ENCODE data around the gene SFTA2. TPM values are rescaled to one million over a fixed set of nuclear protein-coding genes. Genes with fewer than 3 reads are reported as not detected.

The SFTA2 gene
- total and polyA plus RNA-seq, 12 donors: not detected

GRCh38 chr6:30901436-30901835 lies 30.5 kb downstream of the SFTA2 start:
- no peak overlapping the region for H3K4me3 ChIP-seq
- no peaks in the 10 kb centered on the region for H3K27me3 ChIP-seq
- intact Hi-C loops (cut with DNase I): no loop called here
- H3K36me3 ChIP-seq: peaks cover 0 to 39% (median 12%) of the 10 kb centered on the region in 9 donors
- no peaks in the 10 kb centered on the region for H3K9me3 ChIP-seq
- ATAC-seq (no peak), DNase-seq (no peak)
- H3K4me1 ChIP-seq: no peaks in the 10 kb centered on the region
- no peak overlapping the region for H3K27ac ChIP-seq
- TF ChIP-seq, protein P1, sequence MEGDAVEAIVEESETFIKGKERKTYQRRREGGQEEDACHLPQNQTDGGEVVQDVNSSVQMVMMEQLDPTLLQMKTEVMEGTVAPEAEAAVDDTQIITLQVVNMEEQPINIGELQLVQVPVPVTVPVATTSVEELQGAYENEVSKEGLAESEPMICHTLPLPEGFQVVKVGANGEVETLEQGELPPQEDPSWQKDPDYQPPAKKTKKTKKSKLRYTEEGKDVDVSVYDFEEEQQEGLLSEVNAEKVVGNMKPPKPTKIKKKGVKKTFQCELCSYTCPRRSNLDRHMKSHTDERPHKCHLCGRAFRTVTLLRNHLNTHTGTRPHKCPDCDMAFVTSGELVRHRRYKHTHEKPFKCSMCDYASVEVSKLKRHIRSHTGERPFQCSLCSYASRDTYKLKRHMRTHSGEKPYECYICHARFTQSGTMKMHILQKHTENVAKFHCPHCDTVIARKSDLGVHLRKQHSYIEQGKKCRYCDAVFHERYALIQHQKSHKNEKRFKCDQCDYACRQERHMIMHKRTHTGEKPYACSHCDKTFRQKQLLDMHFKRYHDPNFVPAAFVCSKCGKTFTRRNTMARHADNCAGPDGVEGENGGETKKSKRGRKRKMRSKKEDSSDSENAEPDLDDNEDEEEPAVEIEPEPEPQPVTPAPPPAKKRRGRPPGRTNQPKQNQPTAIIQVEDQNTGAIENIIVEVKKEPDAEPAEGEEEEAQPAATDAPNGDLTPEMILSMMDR (IDR thresholded peaks at IDR 0.05): no peak

DNA sequence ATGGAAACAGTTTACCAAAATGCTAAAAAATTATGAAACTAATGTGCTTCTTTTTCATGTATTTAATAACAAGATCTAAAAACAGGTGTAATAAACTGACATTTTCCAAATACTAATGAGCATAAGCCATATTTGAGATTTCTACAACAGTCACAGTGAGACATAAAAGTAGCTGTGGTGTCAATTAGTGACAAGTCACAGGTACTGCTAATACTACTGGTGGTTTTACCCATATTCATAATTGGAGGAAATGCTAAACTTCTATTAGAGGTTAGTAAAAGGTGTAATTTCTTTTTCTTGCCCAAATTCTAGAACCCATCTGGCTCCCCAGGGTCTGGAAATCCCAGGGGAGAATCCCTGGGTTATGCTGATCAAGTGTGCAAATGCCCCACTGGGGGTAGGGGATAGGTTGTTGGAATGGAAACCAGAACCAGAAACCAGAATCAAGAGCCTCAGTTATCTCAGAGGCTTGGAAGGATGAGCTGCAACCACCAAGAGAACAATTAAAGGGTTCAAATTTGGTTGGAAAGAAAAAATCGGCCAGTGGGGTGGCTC lies 31.0 kb downstream of the SFTA2 start:
- no peaks in the 10 kb centered on the region for H3K4me1 ChIP-seq
- intact Hi-C loops (cut with DNase I): no loop called here
- no peaks in the 10 kb centered on the region for H3K9me3 ChIP-seq
- 78 to 83% methylated on average over 1 of the region's 1 CpG for WGBS, 2 donors
- no peaks in the 10 kb centered on the region for H3K27me3 ChIP-seq
- peaks cover 0 to 44% (median 12%) of the 10 kb centered on the region in 9 donors for H3K36me3 ChIP-seq
- no peak for DNase-seq
- TF ChIP-seq, protein P1 (IDR thresholded peaks at IDR 0.05): no peak
- no peak for ATAC-seq
- H3K4me3 ChIP-seq: no peak overlapping the region
- H3K27ac ChIP-seq: no peak overlapping the region

DNA sequence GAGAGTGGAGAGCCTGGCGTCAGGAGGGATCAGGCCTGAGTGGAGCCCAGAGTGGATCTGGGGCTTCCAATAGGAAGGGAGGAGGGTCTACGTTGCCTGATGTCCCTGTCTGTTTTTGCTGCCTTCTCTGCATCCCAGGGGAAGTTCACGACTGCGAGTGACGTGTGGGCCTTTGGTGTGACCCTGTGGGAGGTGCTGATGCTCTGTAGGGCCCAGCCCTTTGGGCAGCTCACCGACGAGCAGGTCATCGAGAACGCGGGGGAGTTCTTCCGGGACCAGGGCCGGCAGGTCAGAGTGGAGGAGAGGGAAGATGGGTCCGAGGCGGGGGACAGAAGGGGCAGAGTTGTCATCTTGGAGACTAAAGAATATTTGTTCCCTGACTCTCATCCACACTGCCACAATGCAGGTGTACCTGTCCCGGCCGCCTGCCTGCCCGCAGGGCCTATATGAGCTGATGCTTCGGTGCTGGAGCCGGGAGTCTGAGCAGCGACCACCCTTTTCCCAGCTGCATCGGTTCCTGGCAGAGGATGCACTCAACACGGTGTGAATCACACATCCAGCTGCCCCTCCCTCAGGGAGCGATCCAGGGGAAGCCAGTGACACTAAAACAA lies 33.1 kb downstream of the SFTA2 start:
- 75 to 79% methylated on average over 23 of the region's 23 CpGs for WGBS, 2 donors
- TF ChIP-seq, protein P1 (IDR thresholded peaks at IDR 0.05): no peak
- Histone ChIP-seq H3K4me3 (no peak overlapping the region), H3K27ac (no peak overlapping the region), H3K27me3 (no peaks in the 10 kb centered on the region), H3K9me3 (no peaks in the 10 kb centered on the region), H3K36me3 (peaks cover 0 to 65% (median 20%) of the 10 kb centered on the region in 9 donors), H3K4me1 (no peaks in the 10 kb centered on the region)
- intact Hi-C loops (cut with DNase I): no loop called here
- DNase-seq: no peak
- ATAC-seq: no peak

DNA sequence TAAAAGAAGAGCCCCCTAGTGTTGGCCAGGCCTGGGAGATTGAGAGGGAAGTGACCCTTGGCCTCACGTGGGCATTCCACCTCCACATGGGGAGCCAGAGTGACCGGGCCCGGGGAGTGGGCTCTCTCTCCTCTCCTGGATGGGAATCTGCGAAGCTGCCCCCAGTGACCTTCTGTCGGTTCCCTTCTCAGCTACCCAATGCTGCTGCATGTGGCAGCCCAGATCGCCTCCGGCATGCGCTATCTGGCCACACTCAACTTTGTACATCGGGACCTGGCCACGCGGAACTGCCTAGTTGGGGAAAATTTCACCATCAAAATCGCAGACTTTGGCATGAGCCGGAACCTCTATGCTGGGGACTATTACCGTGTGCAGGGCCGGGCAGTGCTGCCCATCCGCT lies 34.1 kb downstream of the SFTA2 start:
- ATAC-seq: peak in 1 of 8 donors; percentile 11
- Histone ChIP-seq H3K9me3 (no peaks in the 10 kb centered on the region), H3K27me3 (no peaks in the 10 kb centered on the region), H3K4me1 (no peaks in the 10 kb centered on the region), H3K27ac (no peak overlapping the region), H3K36me3 (peaks cover 0 to 74% (median 27%) of the 10 kb centered on the region in 9 donors), H3K4me3 (no peak overlapping the region)
- DNase-seq: no peak
- WGBS, 2 donors: 88 to 90% methylated on average over 16 of the region's 16 CpGs
- intact Hi-C loops (cut with DNase I): no loop called here
- TF ChIP-seq, protein P1 (IDR thresholded peaks at IDR 0.05): no peak

All from heart right ventricle (tissue), 16 donors.